Activated CD8-positive, alpha-beta memory T cell treated with anti-CD3 and anti-CD28 coated beads for 1 hour (primary cell): ENCODE results near the gene ACER1.

Source experiments
- DNase-seq, 2 donors: peaks; one replicate each; pipeline ENCODE4 v3.0.0-alpha.2; 2020; ENCODE audit warnings: low read depth in 1 of 2; ENCODE audit errors: extremely low read depth in 1 of 2

ACER1 gene

GRCh38 chr19:6270076-6270745, 63.2 kb downstream of the ACER1 start:
- no peak for DNase-seq

GRCh38 chr19:6269101-6269886, 64.1 kb downstream of the ACER1 start:
- no peak for DNase-seq

- no peak for DNase-seq
These were observed 65.0 kb downstream of the ACER1 start for GRCh38 chr19:6268382-6268771.

GRCh38 chr19:6267552-6268381, 65.6 kb downstream of the ACER1 start:
- no peak for DNase-seq

- DNase-seq: no peak
These were observed 68.6 kb downstream of the ACER1 start for GRCh38 chr19:6264803-6265202.

GRCh38 chr19:6263735-6264444, 69.5 kb downstream of the ACER1 start:
- DNase-seq: no peak

- DNase-seq: no peak
These were observed 70.1 kb downstream of the ACER1 start for GRCh38 chr19:6263306-6263705.

GRCh38 chr19:6262519-6262918, 70.9 kb downstream of the ACER1 start:
- no peak for DNase-seq

- no peak for DNase-seq
These were observed 71.5 kb downstream of the ACER1 start for GRCh38 chr19:6261883-6262282.

GRCh38 chr19:6260912-6261650, 72.3 kb downstream of the ACER1 start:
- no peak for DNase-seq

GRCh38 chr19:6260376-6260775, 73.0 kb downstream of the ACER1 start:
- no peak for DNase-seq

GRCh38 chr19:6259312-6259861, 74.0 kb downstream of the ACER1 start:
- no peak for DNase-seq

- no peak for DNase-seq
These were observed 74.5 kb downstream of the ACER1 start for GRCh38 chr19:6258812-6259311.
